K562 (cell line): ENCODE results near the gene MRPS18B. TPM values are rescaled to one million over a fixed set of nuclear protein-coding genes. Genes with fewer than 3 reads are reported as not detected.
A peak's percentile ranks its signal among the peaks of the same experiment; 100 is the strongest.

Experiments
- ATF7 ChIP-seq: fragments of 450-650 bp; IDR thresholded peaks from 2 replicates; pipeline ENCODE4 v1.7.1; 2014; ENCODE audit warnings: mild to moderate bottlenecking, moderate library complexity
- GATAD2B ChIP-seq: fragments of 450-650 bp; IDR thresholded peaks from 2 replicates; pipeline ENCODE4 v1.6.1; 2017; ENCODE audit warnings: mild to moderate bottlenecking, borderline replicate concordance
- L3MBTL2 ChIP-seq: fragments of 450-650 bp; IDR thresholded peaks from 2 replicates; pipeline ENCODE4 v1.6.1; 2016; ENCODE audit warnings: mild to moderate bottlenecking, moderate library complexity
- NFYB ChIP-seq: IDR thresholded peaks from 2 replicates; pipeline ENCODE4 v1.6.1; 2011; ENCODE audit warnings: mild to moderate bottlenecking, moderate library complexity; ENCODE audit not compliant: insufficient read length; ENCODE audit errors: extremely low read depth
- SMARCC2 ChIP-seq: fragments of 450-650 bp; IDR thresholded peaks from 2 replicates; pipeline ENCODE4 v1.6.1; 2017; ENCODE audit warnings: antibody characterized with exemption, moderate library complexity, mild to moderate bottlenecking, low read depth
- ZNF407 ChIP-seq: fragments of 450-650 bp; IDR thresholded peaks from 2 replicates; pipeline ENCODE4 v1.6.1; 2016; ENCODE audit warnings: low read depth
- ZSCAN29 ChIP-seq: fragments of 450-650 bp; IDR thresholded peaks from 2 replicates; pipeline ENCODE4 v1.6.1; 2017
- polyA plus RNA-seq, 8 experiments: library from polyadenylated mRNA; depleted of rRNA in 4 of 8; stranded (reverse) in 5 of 8; unstranded in 3 of 8; fragments of >200 nt; fragmentation: Nextera tagmentation in 2 of 8; fragmentation: Illumina TruSeq in 1 of 8; extraction: Ambion mirVana in 2 of 8; extraction: Trizol in 1 of 8; gene quantifications; 2 replicates each; pipeline versions ENCODE4 v1.2.1 to v1.2.3, GENCODE V29; 2011 to 2014; ENCODE audit warnings: inconsistent platforms in 1 of 8, missing spikeins in 1 of 8
- total RNA-seq, 7 experiments: library from RNA; depleted of rRNA in 6 of 7; stranded (reverse); fragments of >200 nt in 6 of 7; fragmentation: Illumina TruSeq in 2 of 7; extraction: Trizol in 2 of 7; gene quantifications; 2 replicates each; pipeline versions ENCODE4 v1.2.1 to v1.2.3, GENCODE V29; 2011 to 2021; ENCODE audit warnings: low replicate concordance in 1 of 7
- TF ChIP-seq, protein P1 (sequence below), 2 experiments: fragments of 450-650 bp in 1 of 2; sonication (generic) in 1 of 2; formaldehyde crosslinking in 1 of 2; IDR thresholded peaks; 2 replicates each; pipeline versions ENCODE4 v1.7.1 to v1.9.0; 2016 to 2022; ENCODE audit warnings: inconsistent platforms in 1 of 2, mild to moderate bottlenecking in 1 of 2, missing genetic modification reagents in 1 of 2

Gene MRPS18B
- total and polyA plus RNA-seq, 9 of the 15 experiments (the other 6 are each of a cell fraction or from before 2014, with no cell fraction given) = 132 to 383 (median 178) TPM

- no peak for TF ChIP-seq SMARCC2
- TF ChIP-seq, protein P1, sequence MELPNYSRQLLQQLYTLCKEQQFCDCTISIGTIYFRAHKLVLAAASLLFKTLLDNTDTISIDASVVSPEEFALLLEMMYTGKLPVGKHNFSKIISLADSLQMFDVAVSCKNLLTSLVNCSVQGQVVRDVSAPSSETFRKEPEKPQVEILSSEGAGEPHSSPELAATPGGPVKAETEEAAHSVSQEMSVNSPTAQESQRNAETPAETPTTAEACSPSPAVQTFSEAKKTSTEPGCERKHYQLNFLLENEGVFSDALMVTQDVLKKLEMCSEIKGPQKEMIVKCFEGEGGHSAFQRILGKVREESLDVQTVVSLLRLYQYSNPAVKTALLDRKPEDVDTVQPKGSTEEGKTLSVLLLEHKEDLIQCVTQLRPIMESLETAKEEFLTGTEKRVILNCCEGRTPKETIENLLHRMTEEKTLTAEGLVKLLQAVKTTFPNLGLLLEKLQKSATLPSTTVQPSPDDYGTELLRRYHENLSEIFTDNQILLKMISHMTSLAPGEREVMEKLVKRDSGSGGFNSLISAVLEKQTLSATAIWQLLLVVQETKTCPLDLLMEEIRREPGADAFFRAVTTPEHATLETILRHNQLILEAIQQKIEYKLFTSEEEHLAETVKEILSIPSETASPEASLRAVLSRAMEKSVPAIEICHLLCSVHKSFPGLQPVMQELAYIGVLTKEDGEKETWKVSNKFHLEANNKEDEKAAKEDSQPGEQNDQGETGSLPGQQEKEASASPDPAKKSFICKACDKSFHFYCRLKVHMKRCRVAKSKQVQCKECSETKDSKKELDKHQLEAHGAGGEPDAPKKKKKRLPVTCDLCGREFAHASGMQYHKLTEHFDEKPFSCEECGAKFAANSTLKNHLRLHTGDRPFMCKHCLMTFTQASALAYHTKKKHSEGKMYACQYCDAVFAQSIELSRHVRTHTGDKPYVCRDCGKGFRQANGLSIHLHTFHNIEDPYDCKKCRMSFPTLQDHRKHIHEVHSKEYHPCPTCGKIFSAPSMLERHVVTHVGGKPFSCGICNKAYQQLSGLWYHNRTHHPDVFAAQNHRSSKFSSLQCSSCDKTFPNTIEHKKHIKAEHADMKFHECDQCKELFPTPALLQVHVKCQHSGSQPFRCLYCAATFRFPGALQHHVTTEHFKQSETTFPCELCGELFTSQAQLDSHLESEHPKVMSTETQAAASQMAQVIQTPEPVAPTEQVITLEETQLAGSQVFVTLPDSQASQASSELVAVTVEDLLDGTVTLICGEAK (IDR thresholded peaks at IDR 0.05) = no peak
- TF ChIP-seq, protein P1 (CRISPR knock-in tag; IDR thresholded peaks at IDR 0.05) = no peak
- no peak for TF ChIP-seq NFYB
- no peak for TF ChIP-seq ZSCAN29
- peak; percentile 50; the same call in 1 of the 2 replicates for TF ChIP-seq ATF7
- TF ChIP-seq ZNF407 = peak; percentile 69
- TF ChIP-seq L3MBTL2 = peak; percentile 53
- TF ChIP-seq GATAD2B = no peak
These were observed 29.8 kb downstream of the MRPS18B start (continued) for GRCh38 chr6:30647242-30648116.
